Measurements from ENCODE around the gene TCAP. TPM values are rescaled to one million over a fixed set of nuclear protein-coding genes. Genes with fewer than 3 reads are reported as not detected.

The TCAP gene
- total RNA-seq, 1 experiment from 2014 or later, result 2.1 TPM

DNA sequence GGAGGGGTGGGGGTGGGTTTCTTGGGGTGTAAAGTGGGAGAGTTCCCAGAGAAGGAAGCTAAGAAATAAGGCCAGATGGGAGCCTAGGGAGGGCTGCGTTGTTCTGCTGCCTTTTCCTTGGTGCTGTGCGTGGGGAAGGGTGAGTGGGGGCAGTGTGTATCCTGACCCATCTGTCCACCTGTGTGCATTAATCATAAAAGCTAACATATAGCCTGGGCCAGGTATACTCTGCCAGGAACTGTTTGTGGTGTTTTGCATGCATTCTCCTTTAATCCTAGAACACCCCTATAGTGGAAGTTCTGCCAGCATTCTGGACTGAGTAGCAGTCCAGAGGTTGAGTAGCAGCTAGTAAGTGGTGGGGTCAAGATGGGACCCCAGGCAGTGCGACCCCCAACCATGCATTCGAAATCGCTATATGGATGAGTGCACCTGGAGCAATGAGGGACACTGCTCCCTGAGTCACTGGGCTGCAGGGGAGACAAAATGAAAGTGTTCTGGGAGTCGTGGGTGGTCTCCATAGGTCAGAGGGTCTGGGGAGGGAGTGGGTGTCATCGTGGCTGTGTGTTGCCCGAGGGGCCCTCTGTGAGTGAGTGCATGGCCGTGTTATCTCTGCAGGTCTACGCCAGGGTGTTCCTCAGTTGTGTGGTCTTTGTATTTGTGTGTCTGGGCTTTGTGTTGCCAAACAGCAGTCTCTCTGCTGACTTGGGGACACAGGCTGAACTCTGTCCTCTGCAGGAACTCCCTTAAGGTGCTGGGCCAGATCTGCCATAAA, 36.0 kb downstream of the TCAP start:
- no peak overlapping the region for H2BK5ac ChIP-seq (ENCODE audit: insufficient read length, low read length)
- H3T11ph ChIP-seq (ENCODE audit: low read length), result no peak overlapping the region
- H4K91ac ChIP-seq (ENCODE audit: insufficient read length, low read depth, low read length), result no peak overlapping the region
- Mint-ChIP-seq H3K36me3 (ENCODE audit: insufficient read depth in 1 of 3, low read depth in 3 of 3) (peaks cover 9 to 33% (median 24%) of the 10 kb centered on the region in 3 experiments), H3K9me3 (no peaks in the 10 kb centered on the region), H3K4me1 (peaks cover 67 to 78% of the 10 kb centered on the region in 2 experiments), H3K27ac (peak overlapping the region; percentile 68 to 88 (median 76); a peak in 6 of 7 replicates), H3K27me3 (ENCODE audit: low read depth) (no peaks in the 10 kb centered on the region; the same call in 1 of the 2 replicates), H3K4me3 (peak overlapping the region; percentile 92 to 97)
- H3K56ac ChIP-seq (ENCODE audit: insufficient read length, low read depth, low read length), result no peak overlapping the region
- H4K20me1 ChIP-seq (ENCODE audit: control insufficient read depth, insufficient read depth, insufficient read length), result no peaks in the 10 kb centered on the region
- H3K18ac ChIP-seq (ENCODE audit: insufficient read length, low read depth, low read length), result no peak overlapping the region
- H3K14ac ChIP-seq (ENCODE audit: insufficient read depth, low read length), result no peak overlapping the region
- H3K4ac ChIP-seq (ENCODE audit: low read depth, low read length), result no peak overlapping the region
- H4K5ac ChIP-seq (ENCODE audit: insufficient read length, low read depth, low read length), result no peak overlapping the region
- TF ChIP-seq, protein P1, sequence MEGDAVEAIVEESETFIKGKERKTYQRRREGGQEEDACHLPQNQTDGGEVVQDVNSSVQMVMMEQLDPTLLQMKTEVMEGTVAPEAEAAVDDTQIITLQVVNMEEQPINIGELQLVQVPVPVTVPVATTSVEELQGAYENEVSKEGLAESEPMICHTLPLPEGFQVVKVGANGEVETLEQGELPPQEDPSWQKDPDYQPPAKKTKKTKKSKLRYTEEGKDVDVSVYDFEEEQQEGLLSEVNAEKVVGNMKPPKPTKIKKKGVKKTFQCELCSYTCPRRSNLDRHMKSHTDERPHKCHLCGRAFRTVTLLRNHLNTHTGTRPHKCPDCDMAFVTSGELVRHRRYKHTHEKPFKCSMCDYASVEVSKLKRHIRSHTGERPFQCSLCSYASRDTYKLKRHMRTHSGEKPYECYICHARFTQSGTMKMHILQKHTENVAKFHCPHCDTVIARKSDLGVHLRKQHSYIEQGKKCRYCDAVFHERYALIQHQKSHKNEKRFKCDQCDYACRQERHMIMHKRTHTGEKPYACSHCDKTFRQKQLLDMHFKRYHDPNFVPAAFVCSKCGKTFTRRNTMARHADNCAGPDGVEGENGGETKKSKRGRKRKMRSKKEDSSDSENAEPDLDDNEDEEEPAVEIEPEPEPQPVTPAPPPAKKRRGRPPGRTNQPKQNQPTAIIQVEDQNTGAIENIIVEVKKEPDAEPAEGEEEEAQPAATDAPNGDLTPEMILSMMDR (conservative IDR thresholded peaks at IDR 0.05), result no peak
- WGBS (ENCODE audit: extremely low coverage, insufficient read length, low lambda C conversion rate), result no CpG with 5 or more reads among the region's 10 CpGs
- DNase-seq, result no peak
- H3K79me1 ChIP-seq (ENCODE audit: insufficient read depth, low read depth, low read length, poor library complexity, severe bottlenecking), result no peaks in the 10 kb centered on the region
- H3K4me2 ChIP-seq (ENCODE audit: insufficient read depth, insufficient read length, low read length), result peak overlapping the region; percentile 95
- no peaks in the 10 kb centered on the region for H3K27me3 ChIP-seq (ENCODE audit: insufficient read depth, low read length)
- peaks cover 24% of the 10 kb centered on the region for H3K4me1 ChIP-seq (ENCODE audit: insufficient read depth, low read length)
- H2BK20ac ChIP-seq (ENCODE audit: low read depth, low read length, poor library complexity, severe bottlenecking), result no peak overlapping the region
- no peak overlapping the region for H2BK12ac ChIP-seq (ENCODE audit: insufficient read length, low read depth, low read length)
- H3K9me3 ChIP-seq (ENCODE audit: control insufficient read depth, low read depth, low read length), result no peaks in the 10 kb centered on the region
- H4K8ac ChIP-seq (replicated peaks; ENCODE audit: insufficient read length, low read depth, low read length), result no peak overlapping the region
- no peak overlapping the region for H2BK15ac ChIP-seq (ENCODE audit: low read depth, low read length)
- H3K23ac ChIP-seq (ENCODE audit: insufficient read length, low read depth, low read length), result no peak overlapping the region
- no peak overlapping the region for H2AFZ ChIP-seq (ENCODE audit: low read length)
- no peak overlapping the region for H2AK5ac ChIP-seq (ENCODE audit: insufficient read length, low read length)
- H2BK120ac ChIP-seq (ENCODE audit: low read depth, low read length, poor library complexity, severe bottlenecking), result no peak overlapping the region
- peaks cover 8% of the 10 kb centered on the region for H3K23me2 ChIP-seq (ENCODE audit: insufficient read length, low read depth, low read length, poor library complexity, severe bottlenecking)
- H3K27ac ChIP-seq (ENCODE audit: insufficient read length, low read depth, low read length), result no peak overlapping the region
- peaks cover 47% of the 10 kb centered on the region for H3K79me2 ChIP-seq (ENCODE audit: insufficient read depth, low read length)
- peak overlapping the region; percentile 61 for H3K9ac ChIP-seq (ENCODE audit: extremely low read depth, insufficient read length, low read length)
